MM.1S (cell line): ENCODE data around the gene ATG4D.

ENCODE experiments used
- DNase-seq: peaks from one replicate; pipeline ENCODE4 v3.0.0-alpha.2; 2015
- H2AFZ ChIP-seq: fragments of 300-600 bp; sonication (generic); 2 replicates; pipeline ENCODE4 v1.6.0; 2016; ENCODE audit warnings: antibody characterized with exemption, low read length
- H3F3A ChIP-seq: fragments of 300-600 bp; sonication (generic); 2 replicates; pipeline ENCODE4 v1.6.1; 2016; ENCODE audit warnings: mild to moderate bottlenecking, antibody characterized with exemption, low read length, moderate library complexity, mixed read lengths; ENCODE audit not compliant: insufficient read depth
- H3K27ac ChIP-seq: fragments of 300-600 bp; sonication (generic); 2 replicates; pipeline ENCODE4 v1.5.1; 2016; ENCODE audit warnings: mild to moderate bottlenecking, low read length
- H3K27me3 ChIP-seq: fragments of 300-600 bp; sonication (generic); replicated peaks from 2 replicates; pipeline ENCODE4 v1.6.0; 2016; ENCODE audit warnings: low read length; ENCODE audit not compliant: insufficient read depth
- H3K36me3 ChIP-seq: fragments of 300-600 bp; sonication (generic); replicated peaks from 2 replicates; pipeline ENCODE4 v1.6.1; 2016; ENCODE audit warnings: mild to moderate bottlenecking, low read length, mixed read lengths; ENCODE audit not compliant: insufficient read depth
- H3K4me1 ChIP-seq: fragments of 300-600 bp; sonication (generic); 2 replicates; pipeline ENCODE4 v1.6.1; 2016; ENCODE audit warnings: low read length, mixed read lengths
- H3K4me2 ChIP-seq: fragments of 300-600 bp; sonication (generic); 2 replicates; pipeline ENCODE4 v1.6.0; 2016; ENCODE audit warnings: low read depth, low read length
- H3K4me3 ChIP-seq: fragments of 300-600 bp; sonication (generic); 2 replicates; pipeline ENCODE4 v1.5.1; 2016; ENCODE audit warnings: low read length, mixed read lengths
- H3K79me2 ChIP-seq: fragments of 300-600 bp; sonication (generic); 2 replicates; pipeline ENCODE4 v1.6.1; 2016; ENCODE audit warnings: mixed run types, low read length, mixed read lengths
- H3K9ac ChIP-seq: fragments of 300-600 bp; sonication (generic); 2 replicates; pipeline ENCODE4 v1.6.1; 2016; ENCODE audit warnings: low read length, mixed read lengths
- H3K9me2 ChIP-seq: fragments of 300-600 bp; sonication (generic); replicated peaks from 2 replicates; pipeline ENCODE4 v1.6.1; 2016; ENCODE audit warnings: mild to moderate bottlenecking, low read length, mixed read lengths; ENCODE audit not compliant: insufficient read depth
- H3K9me3 ChIP-seq: fragments of 300-600 bp; sonication (generic); replicated peaks from 2 replicates; pipeline ENCODE4 v1.6.1; 2016; ENCODE audit warnings: mild to moderate bottlenecking, low read length, mixed read lengths; ENCODE audit not compliant: insufficient read depth
- H4K20me1 ChIP-seq: fragments of 300-600 bp; sonication (generic); 2 replicates; pipeline ENCODE4 v1.6.1; 2016; ENCODE audit warnings: mild to moderate bottlenecking, low read length, moderate library complexity, mixed read lengths; ENCODE audit not compliant: insufficient read depth
- EZH2 ChIP-seq: fragments of 300-600 bp; sonication (generic); optimal IDR thresholded peaks from 2 replicates; pipeline ENCODE3; 2017; ENCODE audit warnings: low read depth, mild to moderate bottlenecking, antibody characterized with exemption, low read length, mixed read lengths
- EZH2phosphoT487 ChIP-seq: fragments of 300-600 bp; sonication (generic); IDR thresholded peaks from 2 replicates; pipeline ENCODE4 v1.6.1; 2018; ENCODE audit warnings: antibody characterized with exemption, low read length
- TF ChIP-seq, protein P1 (sequence below): fragments of 300-600 bp; sonication (generic); IDR thresholded peaks from 2 replicates; pipeline ENCODE4 v1.5.1; 2016; ENCODE audit warnings: antibody characterized with exemption, low read length, mixed read lengths

ATG4D gene

DNA sequence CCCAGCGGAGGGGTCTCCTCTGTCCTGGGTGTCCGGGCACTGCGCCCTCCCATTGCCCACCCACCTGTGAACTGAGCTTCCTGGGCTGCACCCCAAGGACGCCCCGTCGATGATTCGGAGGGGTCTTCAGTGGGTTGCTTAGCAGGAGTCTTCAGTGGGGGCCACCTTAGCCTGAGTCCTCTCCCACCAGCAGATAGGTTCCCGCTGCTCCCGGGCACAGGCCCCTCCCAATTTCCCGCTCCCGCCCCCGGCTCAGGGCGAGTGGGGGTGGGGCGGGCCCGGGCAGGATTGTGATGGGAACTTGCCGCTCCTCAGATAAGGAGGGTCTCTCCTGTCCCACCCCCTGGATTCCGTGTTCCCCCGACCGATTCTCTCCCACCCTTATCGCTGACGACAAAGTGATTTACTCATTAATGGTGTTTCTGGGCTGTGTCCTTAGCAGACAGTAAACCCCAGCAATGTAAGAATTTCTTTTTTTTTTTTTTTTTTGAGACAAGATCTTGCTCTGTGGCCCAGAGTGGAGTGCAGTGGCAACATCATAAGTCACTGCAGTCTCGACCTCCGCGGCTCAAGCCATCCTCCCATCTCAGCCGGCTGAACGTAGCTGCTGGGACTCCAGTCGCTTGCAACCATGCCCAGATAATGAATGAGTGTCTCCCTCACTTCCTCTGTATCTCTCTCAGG, 25.8 kb upstream of the ATG4D start:
- Histone ChIP-seq H3K4me1 (no peaks in the 10 kb centered on the region), H3K27me3 (peaks cover 72% of the 10 kb centered on the region), H3K4me3 (no peak overlapping the region), H3F3A (no peaks in the 10 kb centered on the region), H2AFZ (no peak overlapping the region), H3K9me3 (no peaks in the 10 kb centered on the region), H3K9ac (no peak overlapping the region), H3K4me2 (peak overlapping the region; percentile 27; the same call in 1 of the 2 replicates), H3K27ac (no peak overlapping the region), H3K79me2 (no peaks in the 10 kb centered on the region), H4K20me1 (no peaks in the 10 kb centered on the region), H3K9me2 (no peaks in the 10 kb centered on the region), H3K36me3 (no peaks in the 10 kb centered on the region)
- TF ChIP-seq EZH2 (no peak), EZH2phosphoT487 (no peak)
- TF ChIP-seq, protein P1, sequence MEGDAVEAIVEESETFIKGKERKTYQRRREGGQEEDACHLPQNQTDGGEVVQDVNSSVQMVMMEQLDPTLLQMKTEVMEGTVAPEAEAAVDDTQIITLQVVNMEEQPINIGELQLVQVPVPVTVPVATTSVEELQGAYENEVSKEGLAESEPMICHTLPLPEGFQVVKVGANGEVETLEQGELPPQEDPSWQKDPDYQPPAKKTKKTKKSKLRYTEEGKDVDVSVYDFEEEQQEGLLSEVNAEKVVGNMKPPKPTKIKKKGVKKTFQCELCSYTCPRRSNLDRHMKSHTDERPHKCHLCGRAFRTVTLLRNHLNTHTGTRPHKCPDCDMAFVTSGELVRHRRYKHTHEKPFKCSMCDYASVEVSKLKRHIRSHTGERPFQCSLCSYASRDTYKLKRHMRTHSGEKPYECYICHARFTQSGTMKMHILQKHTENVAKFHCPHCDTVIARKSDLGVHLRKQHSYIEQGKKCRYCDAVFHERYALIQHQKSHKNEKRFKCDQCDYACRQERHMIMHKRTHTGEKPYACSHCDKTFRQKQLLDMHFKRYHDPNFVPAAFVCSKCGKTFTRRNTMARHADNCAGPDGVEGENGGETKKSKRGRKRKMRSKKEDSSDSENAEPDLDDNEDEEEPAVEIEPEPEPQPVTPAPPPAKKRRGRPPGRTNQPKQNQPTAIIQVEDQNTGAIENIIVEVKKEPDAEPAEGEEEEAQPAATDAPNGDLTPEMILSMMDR: no peak
- no peak for DNase-seq

DNA sequence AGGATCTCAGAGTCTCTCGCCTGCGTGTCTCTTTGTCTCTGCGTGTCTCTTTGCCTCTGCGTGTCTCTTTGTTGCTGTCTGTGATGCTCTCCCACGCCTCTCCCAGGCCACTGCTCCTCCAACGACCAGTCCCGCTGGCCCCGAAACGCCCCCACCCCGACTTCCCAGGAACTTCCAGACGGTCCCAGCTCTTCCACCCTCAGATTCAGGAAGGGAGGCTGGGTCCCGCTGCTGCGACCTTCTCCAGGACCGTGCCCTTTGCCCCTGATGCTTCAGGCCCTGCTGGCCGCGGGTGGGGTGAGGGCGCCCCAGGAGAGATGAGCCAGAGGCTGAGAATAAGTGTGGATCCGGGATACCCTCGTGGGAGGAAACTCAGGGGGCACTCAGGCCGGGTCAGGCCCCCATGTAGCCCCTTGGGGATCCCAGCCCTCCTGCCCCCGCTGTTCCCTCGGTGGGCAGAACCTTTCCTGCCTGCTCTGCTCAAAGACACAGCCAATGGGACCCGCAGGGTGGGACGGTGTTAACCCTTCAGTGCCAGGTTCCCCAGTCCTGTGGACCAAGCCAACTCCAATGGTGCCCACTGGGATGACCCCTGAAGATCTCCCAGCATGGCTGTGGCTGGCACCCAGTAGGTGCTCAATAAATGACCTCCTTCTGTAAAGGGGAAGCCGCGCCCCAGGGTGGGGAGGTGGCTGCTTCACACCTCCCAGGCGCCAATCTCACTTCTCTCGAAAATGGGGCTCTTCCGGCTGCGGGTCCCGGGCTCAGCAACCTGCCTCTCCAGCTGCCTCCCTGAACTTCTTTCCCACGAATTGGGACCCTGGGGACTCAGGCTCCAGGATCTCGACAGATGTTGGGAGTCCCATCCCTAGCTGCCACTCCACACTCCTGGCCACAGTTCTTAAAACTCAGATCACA, 25.0 kb upstream of the ATG4D start:
- TF ChIP-seq EZH2 (no peak), EZH2phosphoT487 (no peak)
- TF ChIP-seq, protein P1: no peak
- Histone ChIP-seq H3K79me2 (no peaks in the 10 kb centered on the region), H3K36me3 (no peaks in the 10 kb centered on the region), H3F3A (no peaks in the 10 kb centered on the region), H3K4me2 (no peak overlapping the region; the same call in 1 of the 2 replicates), H3K4me3 (no peak overlapping the region), H3K9ac (no peak overlapping the region), H3K27me3 (peaks cover 64% of the 10 kb centered on the region), H4K20me1 (no peaks in the 10 kb centered on the region), H3K4me1 (no peaks in the 10 kb centered on the region), H2AFZ (no peak overlapping the region), H3K9me2 (no peaks in the 10 kb centered on the region), H3K27ac (no peak overlapping the region), H3K9me3 (no peaks in the 10 kb centered on the region)
- no peak for DNase-seq

DNA sequence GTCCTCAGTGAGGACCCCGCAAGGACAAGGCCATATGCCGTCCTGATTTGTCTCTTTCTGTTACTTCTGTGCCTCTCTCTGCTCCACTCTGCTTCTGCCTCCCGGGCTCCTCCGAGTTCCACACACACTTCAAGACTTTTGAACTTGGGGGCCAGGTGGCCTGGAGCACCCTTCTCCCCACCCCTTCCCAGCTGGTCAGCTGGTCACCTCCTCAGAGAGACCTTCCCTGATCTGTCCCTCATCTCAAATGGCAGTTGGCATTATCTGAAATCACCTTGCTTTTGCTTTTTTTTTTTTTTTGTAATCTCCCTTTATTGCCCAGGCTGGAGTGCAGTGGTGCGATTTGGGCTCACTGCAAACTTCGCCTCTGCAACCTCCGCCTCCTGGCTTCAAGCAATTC, 24.3 kb upstream of the ATG4D start:
- no peak overlapping the region for H3K4me2 ChIP-seq
- H3K9me3 ChIP-seq: no peaks in the 10 kb centered on the region
- no peak overlapping the region for H3K27ac ChIP-seq
- H3K9me2 ChIP-seq: no peaks in the 10 kb centered on the region
- no peaks in the 10 kb centered on the region for H3F3A ChIP-seq
- TF ChIP-seq EZH2phosphoT487 (no peak), EZH2 (no peak)
- TF ChIP-seq, protein P1: no peak
- no peak overlapping the region for H3K4me3 ChIP-seq
- DNase-seq: no peak
- no peaks in the 10 kb centered on the region for H3K36me3 ChIP-seq
- H2AFZ ChIP-seq: no peak overlapping the region
- H3K79me2 ChIP-seq: no peaks in the 10 kb centered on the region
- H3K9ac ChIP-seq: no peak overlapping the region
- no peaks in the 10 kb centered on the region for H3K4me1 ChIP-seq
- H4K20me1 ChIP-seq: no peaks in the 10 kb centered on the region
- H3K27me3 ChIP-seq: peaks cover 57% of the 10 kb centered on the region
